A549 (cell line): ENCODE results near the gene FAM107B.

Experiments used
- CTCF ChIP-seq: fragments of >200 bp; sonication (Bioruptor Twin); formaldehyde crosslinking; IDR thresholded peaks from 3 replicates; pipeline ENCODE4 v1.5.1; 2016
- E2F6 ChIP-seq: IDR thresholded peaks from 2 replicates; pipeline ENCODE4 v1.6.1; 2012; ENCODE audit warnings: low read depth, borderline replicate concordance
- HDAC2 ChIP-seq: fragments of 200-600 bp; sonication (generic); IDR thresholded peaks from 2 replicates; pipeline ENCODE4 v1.6.1; 2016
- MAZ ChIP-seq: fragments of 150-350 bp; IDR thresholded peaks from 2 replicates; pipeline ENCODE4 v1.6.1; 2014; ENCODE audit warnings: antibody characterized with exemption, low read depth, low read length, borderline replicate concordance
- PHF8 ChIP-seq: fragments of 200-600 bp; sonication (generic); IDR thresholded peaks from 2 replicates; pipeline ENCODE4 v1.6.1; 2016; ENCODE audit warnings: low read depth, mild to moderate bottlenecking, antibody characterized with exemption, moderate library complexity, borderline replicate concordance
- POLR2A ChIP-seq: IDR thresholded peaks from 2 replicates; pipeline ENCODE4 v1.6.1; 2012; ENCODE audit warnings: mild to moderate bottlenecking, low read length

- no peak for TF ChIP-seq E2F6
- no peak for TF ChIP-seq POLR2A
- no peak for TF ChIP-seq HDAC2
- no peak for TF ChIP-seq MAZ
- no peak for TF ChIP-seq PHF8
- no peak for TF ChIP-seq CTCF
Measured at GRCh38 chr10:14498326-14498725, 276.4 kb downstream of the FAM107B start.
